GM18517 (cell line): ENCODE data around the gene NT5C3A.

Source experiments
- ATAC-seq: cut with Tn5 transposase; IDR thresholded peaks from one replicate; pipeline ENCODE4 v1.9.1; 2021; ENCODE audit warnings: mild to moderate bottlenecking, moderate library complexity; ENCODE audit not compliant: unreplicated experiment

Gene NT5C3A

DNA sequence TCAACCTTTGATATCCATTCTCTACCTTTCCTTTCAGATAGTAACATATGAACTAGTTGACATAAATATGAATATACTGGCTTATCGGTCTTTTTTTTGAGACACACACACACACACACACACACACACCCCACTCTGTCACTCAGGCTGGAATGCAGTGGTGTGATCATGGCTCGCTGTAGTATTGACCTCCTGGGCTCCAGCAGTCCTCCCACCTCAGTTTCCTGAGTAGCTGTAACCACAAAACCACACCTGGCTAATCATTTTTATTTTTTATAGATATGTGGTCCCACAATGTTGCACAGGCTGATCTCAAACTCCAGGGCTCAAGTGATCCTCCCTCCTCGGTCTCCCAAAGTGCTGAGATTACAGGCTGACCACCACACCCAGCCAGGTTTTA is 14.2 kb upstream of the NT5C3A start:
- ATAC-seq = no peak

DNA sequence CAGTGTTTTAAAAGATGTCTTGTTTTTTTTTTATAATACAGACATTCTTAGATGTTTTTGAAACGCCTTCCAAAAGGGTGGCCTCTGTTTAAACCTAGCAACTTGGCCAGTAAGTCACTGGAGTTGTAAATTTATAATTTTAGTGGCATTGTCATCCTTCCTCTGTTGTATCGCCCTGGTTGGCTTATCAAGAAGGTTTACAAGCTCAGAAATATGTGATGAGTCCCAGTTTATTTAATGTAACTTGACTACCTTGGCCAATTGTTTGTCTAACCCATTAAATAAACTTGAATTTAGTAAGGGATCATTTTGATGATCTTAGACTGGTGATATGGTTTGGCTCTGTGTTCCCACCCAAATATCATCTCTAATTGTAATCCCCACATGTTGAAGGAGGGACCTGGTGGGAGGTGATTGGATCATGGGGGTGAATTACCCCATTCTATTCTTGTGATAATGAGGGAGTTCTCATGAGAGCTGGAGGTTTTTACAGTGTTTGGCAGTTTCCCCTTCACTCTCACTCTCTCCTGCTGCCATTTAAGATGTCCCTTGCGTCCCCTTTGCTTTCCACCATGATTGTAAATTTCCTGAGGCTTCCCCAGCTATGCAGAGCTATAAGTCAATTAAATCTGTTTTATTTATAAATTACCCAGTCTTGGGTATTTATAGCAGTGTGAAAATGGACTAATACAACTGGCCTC is 13.4 kb upstream of the NT5C3A start:
- no peak for ATAC-seq

DNA sequence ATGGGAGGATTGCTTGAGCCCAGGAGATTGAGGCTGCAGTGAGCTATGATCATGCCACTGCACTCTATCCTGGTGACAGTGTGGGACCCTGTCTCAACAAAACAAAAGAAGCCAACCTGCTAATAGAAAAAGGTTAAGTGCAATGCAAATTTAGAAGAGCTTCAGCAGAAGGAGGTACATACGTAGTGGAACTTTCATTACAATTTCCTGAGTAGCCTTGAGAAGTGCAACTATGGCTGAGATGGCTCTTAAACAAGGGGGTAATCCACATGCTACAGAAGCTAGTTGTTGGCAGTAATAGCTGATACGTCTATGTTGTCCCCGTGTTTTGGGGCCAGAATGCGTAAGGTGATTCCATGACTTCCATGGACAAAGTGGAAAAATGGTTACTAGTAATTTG is 10.7 kb upstream of the NT5C3A start:
- no peak for ATAC-seq

DNA sequence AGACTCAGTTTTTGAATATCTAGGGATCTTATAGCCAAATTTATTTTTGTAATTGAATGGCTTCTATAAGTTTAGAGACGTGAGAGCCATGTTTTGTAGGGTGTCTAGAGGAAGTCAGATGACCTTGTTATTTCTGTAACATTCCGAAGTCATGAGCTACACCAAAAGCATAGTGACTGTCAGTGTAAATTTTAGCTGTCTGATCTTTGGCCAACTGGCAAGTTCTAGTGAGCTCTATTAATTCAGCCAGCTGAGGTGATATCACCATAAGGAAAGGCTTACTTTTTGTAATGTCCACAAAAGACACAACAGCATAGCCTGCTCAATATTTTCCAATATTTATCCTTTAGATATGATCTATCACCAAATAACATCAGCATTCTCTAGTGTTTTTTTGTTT is 9.9 kb upstream of the NT5C3A start:
- ATAC-seq = no peak

DNA sequence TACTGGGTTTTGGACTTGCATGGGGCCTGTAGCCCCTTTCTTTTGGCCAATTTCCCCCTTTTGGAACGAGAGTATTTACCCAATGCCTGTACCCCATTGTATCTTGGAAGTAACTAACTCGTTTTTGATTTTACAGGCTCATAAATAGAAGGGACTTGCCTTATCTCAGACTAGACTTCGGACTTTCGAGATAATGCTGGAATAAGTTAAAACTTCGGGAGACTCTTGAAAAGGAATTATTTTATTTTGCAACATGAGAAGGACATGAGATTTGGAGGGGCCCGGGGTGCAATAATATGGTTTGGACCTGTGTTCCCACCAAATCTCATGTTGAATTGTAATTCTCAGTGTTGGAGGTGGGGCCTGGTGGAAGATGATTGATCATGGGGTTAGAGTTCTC is 8.3 kb upstream of the NT5C3A start:
- ATAC-seq = no peak

DNA sequence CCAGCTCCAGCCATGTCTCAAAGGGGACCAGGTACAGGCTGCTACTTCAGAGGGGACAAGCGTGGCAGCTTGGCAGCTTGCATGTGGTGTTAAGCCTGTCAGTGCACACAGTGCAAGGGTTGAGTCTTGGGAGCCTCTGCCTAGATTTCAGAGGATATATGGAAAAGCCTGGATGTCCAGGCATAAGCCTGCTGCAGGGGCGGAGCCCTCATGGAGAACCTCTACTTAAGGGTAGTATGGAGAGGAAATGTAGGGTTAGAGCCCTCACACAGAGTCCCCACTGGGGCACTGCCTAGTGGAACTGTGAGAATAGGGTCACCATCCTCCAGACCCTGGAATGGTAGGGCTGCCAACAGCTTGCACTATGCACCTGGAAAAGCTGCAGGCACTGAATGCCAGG is 7.7 kb upstream of the NT5C3A start:
- no peak for ATAC-seq

DNA sequence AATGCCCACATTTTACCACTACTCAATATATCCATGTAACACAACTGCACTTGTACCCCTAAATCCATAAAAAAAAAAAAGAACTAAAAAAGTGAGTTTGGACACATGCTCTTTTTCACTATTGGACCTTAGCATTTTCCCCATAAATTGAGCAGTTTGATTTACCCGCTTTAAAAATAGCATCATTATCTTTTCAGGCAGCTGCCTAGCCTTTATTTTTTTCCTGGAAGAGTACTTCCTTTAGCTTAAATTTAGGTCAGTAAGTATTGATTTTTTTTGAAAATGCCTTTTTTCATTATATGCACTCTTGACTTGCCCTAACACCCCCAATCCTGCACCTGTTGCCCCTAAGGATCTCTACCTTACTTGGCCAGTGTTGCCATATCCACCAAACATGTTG is 5.3 kb upstream of the NT5C3A start:
- ATAC-seq = no peak

DNA sequence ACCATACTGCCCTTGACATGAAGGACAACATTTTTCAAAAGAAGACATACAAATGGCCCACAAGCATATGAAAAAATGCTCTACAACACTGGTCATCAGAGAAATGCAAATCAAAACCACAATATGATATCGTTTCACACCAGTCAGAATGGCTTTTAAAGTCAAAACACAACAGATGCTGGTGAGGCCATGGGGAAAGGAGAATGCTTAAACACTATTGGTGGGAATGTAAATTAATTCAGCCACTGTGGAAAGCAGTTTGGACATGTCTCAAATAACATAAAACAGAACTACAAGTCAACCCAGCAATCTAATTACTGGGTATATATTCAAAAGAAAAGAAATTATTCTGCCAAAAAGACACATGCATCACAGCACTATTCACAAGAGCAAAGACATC is 4.2 kb upstream of the NT5C3A start:
- ATAC-seq = no peak

DNA sequence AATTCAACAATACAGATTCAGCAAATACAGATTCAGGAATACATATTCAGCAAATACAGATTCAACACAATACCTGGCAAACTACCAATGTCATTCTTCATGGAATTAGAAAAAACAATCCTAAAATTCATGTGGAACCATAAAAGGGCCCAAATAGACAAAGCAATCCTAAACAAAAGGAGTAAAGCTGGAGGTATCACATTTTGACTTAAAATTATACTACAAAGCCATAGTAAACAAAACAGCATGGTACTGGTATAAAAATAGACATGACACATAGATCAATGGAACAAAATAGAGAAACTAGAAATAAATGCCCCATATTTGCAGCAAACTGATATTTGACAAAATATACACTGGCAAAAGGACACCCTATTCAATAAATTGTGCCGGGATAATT is 3.4 kb upstream of the NT5C3A start:
- no peak for ATAC-seq

DNA sequence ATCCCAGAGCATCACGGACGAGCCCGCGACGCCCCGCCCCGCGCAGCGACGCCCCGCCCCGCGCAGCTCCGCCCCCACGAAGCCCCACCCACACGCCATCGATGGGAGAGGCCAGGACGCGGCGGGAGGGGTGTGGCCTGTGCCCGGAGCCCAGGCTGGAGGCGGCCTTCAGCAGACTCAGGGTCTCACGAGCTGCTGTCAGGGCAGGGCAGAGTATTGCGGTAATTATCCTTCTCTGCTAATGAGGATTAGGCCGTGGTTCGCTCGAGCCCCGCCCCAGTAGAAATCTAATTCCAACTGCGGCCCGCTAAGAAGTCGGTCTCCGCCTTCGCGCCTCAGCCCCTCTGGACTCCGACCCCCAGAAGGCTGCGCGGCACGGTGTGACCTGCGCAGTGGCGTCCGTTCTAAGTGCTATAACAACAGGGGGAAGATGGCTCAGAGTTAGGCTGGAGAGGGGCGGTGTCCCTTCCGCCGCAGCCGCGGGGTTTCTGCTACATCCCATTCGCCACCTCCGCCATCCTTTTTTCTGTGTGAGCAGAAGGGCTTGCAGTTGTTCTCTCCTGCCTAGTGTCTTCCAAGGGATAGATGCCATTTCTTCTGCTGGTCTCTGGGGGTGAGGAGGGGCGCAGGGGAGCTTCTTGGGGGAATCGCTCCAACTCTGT is 337 bp upstream of the NT5C3A start:
- peak; percentile 91 for ATAC-seq

DNA sequence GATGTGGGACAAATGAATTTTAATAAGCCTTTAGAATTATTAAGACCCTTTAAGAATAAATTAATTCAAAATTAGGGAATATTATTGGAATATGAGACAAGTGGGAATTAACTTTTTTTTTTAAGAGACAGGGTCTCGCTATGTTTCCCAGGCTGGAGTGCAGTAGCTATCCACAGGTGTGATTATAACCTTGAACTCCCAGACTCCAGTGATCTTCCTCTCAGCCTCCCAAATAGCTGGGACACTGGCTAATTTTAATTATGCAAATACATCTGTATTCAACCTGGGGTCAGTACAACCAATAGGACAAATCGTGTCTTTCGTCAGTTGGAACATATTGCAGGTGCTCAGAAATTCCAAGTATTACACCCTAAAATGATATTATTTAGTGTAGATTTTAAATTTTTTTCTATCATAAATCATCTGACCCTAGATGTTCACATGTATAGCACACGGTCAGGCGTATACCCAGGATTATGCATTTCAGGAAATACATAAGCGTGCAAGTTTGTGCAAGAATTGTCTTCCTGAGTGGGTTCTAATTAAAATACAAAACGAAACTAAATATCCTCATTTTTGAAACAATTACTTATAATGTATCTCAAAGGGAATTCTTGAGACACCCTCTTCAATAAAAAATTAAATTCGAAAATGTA is 1.2 kb downstream of the NT5C3A start:
- ATAC-seq = no peak

DNA sequence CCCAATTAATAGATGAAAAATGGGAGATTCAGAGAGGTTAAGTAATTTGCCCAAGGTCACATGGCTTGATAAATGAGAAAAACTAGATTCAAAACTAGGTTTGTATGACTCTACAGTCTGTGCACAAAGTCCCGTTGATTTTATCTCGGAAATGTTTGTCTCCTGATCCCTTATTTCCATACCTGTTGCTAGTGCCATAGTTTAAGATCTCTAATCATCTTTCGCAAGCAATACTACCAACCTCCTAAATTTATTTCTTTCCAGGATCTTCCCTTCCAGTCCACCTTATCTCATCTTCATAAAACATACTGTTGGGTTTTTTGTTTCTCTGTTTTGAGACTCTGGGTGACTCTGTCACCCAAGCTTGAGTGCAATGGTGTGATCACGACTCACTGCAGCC is 2.9 kb downstream of the NT5C3A start:
- no peak for ATAC-seq

DNA sequence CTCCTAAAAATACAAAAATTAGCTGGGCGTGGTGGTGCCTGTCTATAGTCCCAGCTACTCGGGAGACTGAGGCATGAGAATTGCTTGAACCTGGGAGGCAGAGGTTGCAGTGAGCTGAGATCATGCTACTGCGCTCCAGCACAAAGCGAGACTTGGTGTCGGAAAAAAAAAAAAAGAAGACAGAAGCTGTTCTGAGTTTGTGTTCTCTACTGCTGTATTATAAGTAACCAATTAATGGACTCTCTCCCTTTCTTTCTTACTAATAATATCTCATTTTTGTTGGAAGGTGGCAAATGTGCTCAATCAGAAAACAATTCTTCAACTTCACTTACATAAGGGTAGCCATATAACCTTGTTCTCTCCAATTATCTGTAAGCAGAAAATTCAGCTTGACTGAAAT is 7.4 kb downstream of the NT5C3A start:
- ATAC-seq = no peak

DNA sequence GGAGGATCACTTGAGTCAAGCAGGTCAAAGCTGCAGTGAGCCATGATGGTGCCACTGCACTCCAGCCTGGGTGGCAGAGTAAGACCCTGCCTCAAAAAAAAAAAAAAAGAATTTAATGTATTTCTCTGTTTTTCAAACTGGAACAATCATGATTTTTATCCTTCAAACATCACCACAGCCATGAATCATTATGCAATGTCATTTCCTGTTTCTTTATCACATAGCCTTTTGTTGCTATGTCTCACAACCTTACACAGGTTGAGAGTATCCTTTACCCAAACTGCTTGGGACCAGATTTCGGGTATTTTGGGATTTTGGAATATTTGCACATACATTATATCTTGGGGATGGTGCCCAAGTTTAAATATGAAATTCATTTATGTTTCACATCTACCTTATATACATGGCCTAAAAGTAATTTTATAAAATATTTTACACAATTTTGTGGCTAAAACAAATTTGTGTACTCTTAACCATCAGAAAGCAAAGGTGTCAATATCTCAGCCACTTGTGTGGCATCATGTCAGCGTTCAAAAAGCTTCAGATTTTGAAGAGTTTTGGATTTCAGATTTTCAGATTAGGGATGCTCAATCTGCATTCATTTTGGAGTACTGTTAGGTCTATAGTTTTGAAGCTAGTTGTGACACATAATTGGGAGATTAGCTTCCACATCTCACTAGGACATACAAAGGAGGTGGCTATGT is 8.2 kb downstream of the NT5C3A start:
- ATAC-seq = no peak

DNA sequence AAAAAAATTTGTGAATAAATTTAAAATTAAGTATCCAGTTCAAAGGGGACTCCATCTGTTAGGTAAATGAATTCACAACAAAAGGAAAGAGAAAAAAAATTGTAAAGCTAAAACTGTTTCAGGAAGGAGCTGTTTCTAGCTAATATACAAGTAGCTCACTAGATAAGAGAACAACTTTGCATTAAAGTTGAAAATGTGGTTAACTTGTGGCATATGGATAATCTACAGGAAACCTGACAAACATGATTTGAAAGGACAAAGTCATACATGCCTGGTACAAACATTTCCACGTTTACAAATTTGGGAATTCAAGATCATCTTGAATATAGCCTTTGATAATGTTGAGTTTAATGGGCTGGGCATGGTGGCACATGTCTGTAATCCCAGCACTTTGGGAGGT is 8.9 kb downstream of the NT5C3A start:
- ATAC-seq = no peak

DNA sequence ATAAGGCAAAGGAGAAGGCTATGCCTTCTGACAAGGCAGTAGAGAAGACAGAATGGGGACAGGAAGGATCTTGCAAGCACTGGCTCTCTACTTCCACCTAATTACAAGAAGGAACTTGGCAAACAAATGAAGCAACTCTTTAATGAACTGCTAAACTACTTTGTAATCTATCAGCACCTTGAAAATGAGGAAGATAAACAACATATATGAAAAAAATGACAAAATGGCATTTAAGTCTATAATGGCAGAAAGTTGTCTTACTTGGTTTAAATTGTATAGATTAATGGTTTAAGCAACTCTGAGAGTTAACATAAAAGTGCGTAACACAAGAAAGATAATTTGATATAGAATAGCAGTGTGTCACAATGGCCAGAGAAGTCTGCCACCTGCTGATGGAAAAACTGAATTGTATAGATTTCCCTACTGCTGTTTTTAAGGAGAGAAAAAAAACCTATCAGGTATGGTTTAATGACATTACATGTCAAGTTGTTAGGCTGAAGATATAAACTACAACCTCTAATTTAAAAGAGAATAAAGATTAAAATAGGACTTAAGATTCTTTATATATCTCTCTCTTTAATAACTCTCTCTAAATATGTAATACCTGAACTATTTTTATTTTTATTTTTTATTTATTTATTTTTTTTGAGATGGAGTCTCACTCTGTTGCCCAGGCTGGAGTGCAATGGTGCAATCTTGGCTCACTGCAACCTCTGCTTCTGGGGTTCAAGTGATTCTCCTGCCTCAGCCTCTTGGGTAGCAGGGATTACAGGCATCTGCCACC is 11.8 kb downstream of the NT5C3A start:
- ATAC-seq = peak; percentile 62

DNA sequence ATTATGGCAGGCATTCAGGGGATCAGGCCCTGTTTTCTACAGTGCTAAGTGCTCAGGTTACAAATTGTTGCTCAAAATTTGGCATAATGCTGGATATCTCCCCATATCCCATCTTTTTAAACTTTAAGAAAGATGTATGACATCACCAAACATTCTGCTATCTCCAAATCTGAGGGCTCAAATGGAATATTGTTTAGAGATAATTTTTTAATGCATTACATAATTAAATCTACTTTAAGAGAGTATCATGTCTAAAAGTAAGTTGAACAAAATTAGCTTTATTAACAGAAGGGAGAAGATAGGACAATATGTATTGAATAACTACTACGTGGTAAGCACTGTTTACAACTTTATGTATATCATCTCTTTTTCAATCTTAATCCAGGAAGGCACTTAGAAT is 13.9 kb downstream of the NT5C3A start:
- ATAC-seq = no peak

DNA sequence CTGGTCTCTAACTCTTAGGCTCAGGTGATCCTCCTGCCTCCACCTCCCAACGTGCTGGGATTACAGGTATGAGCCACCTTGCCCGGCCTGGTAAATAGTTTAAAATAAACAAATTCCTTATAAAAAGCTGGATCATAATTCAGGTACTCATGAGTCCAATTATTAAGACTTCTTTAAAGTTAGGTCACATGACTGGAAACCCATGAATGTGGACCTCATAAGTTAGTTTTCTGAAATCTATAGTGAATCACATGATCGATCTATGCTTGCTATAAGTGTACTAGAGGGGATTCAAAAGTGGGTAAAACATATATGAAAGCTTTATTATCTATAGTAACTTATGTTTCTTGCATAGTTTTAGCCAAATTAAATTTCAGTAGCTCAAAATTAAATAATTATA is 14.3 kb downstream of the NT5C3A start:
- no peak for ATAC-seq

DNA sequence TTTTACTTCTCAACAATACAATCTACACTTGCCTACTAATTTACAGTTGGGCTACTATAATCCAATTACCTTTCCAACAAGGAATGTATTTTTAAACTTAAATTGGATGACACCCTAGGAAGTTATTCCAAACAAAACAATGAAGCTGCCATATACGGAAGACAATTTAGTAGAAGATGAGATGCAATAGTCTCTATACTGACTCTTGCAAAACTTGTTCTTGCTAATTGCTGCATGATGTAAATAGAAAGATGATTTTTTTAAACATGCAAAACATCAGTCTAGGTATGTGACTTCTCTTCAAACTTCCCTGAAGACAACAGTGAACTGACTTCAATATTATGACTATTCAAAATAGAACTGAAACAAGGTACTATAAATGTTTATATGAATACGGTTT is 17.6 kb downstream of the NT5C3A start:
- peak; percentile 40 for ATAC-seq

DNA sequence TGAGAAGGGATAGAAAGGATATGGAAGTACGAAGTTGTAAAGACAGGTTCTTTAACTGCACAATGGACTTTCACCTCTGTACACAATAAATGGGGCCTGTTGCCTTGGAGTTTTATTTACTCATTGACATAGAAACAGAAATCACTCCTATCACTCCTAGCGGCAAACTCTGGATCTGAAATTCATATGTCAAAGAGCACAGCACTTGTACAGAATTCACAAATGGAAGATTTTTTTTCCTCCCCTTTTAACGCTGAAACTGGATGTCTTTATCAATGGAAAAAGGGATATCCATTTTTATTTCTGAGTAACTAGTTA is 18.2 kb downstream of the NT5C3A start:
- no peak for ATAC-seq
